HG03139 (cell line): ENCODE measurements around the gene WDR35.
"Not testable (repeated sequence)": the region's sequence is repeated elsewhere in the genome, so short reads cannot be mapped to it uniquely, and the experiment has no call there.

Source experiments
- ATAC-seq: cut with Tn5 transposase; IDR thresholded peaks from one replicate; pipeline ENCODE4 v1.9.1; 2021; ENCODE audit not compliant: unreplicated experiment

WDR35 gene

DNA sequence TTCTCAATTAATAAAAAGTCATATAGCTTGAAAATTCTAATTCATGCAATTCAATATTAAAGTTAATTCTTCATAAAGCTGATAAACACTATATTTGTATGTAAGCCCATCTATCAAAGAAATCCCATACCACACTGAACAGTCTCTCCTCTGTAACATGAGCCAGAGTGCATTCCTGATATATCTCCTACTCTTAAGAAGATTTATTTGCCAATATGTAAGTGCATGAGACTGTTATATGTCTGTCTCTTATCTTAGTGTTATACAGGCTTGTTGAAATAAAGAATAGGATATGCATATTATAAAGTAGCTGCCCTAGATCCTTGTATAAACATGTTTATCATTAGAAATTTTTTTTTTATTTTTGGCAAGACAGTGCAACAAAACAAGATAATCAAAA is 47.7 kb downstream of the WDR35 start:
- no peak for ATAC-seq

DNA sequence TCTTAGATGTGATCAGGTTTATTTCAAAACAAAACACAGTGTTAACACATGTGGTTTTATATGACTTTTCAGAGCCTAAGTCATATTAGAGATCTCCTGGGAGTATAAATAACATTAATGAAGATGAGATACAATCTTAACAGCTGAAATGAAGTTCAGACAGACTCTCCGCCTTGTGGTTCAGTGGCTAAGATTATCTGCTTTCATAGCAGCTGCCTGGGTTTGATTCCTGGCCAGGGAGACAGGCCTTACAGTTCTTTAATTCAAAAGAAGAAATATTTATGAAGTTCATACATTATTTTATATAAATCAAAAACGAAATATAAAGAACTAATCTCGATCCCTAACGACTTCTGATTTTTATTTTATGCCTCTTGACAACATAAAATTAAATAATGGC is 52.9 kb downstream of the WDR35 start:
- ATAC-seq: no peak

DNA sequence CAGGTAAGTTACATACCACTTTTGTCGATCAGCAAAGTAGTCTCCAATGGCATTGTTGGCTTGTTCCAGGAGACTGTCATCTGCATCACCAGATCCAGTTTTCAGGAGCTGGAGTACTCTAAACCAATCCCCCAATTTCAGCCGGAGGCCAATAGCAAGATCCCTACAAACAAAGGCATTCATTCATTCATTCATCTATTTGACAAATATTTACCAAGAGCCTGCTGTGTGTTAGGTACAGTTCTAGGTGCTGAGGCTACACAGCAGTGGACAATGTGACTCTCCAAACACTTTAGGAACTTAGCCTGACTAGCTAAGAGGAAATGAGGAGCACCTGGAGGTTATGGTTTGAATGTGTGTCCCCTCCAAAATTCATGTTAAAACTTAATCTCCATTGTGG is 53.7 kb downstream of the WDR35 start:
- ATAC-seq: no peak

GRCh38 chr2:19933351-19933981 is 56.4 kb downstream of the WDR35 start:
- ATAC-seq: no peak

DNA sequence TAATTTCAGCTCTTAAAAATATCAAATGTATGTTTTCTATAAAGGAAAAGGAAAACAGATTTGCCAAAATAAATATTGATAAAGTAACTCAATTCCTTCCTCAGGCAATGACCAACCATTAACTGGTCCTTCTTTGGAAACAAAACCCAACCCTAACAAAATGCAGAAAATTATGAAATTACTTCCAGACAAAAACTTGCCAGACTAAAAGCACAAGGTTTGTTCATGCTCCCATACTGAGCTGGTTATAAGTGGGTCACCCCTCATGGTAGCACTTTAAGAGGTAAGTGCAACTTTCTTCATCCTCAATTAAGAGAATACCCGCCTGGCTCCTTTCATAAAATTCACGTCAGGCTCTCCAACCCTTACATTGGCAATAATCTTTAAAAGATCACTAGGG is 57.0 kb downstream of the WDR35 start:
- ATAC-seq: no peak

GRCh38 chr2:19929226-19929625 is 60.7 kb downstream of the WDR35 start:
- no peak for ATAC-seq

DNA sequence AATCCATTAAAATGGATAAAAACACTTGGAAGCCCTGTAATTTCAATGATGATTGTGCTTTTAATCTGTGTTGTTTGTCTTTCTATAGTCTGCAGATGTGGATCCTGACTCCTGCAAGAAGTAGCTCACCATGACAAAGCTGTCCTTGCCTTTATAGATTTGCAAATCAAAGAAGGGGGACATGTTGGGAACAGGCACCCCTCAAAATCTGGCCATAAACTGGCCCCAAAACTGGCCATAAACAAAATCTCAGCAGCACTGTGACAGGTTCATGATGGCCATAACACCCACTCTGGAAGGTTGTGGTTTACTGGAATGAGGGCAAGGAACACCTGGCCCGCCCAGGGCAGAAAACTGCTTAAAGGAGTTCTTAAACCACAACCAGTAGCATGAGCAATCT is 62.1 kb downstream of the WDR35 start:
- not testable (repeated sequence) for ATAC-seq

- not testable (repeated sequence) for ATAC-seq
Observed at GRCh38 chr2:19924526-19924925, 65.4 kb downstream of the WDR35 start.

- not testable (repeated sequence) for ATAC-seq
Observed at GRCh38 chr2:19922188-19922587, 67.7 kb downstream of the WDR35 start.

DNA sequence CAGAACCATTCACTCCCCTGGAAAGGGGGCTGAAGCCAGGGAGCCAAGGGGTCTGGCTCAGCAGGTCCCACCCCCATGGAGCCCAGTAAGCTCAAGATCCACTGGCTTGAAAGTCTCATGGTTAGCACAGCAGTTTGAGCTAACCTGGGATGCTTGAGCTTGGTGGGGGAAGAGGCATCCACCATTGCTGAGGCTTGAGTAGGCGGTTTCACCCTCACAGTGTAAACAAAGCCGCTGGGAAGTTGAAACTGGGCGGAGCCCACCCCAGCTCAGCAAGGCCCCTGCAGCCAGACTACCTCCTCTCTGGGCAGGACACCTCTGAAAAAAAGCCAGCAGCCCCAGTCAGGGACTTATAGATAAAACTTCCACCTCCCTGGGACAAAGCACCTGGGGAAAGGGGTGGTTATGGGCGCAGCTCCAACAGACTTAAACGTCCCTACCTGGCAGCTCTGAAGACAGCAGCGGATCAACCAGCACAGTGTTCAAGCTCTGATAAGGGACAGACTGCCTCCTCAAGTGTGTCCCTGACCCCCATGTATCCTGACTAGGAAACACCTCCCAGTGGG is 73.4 kb downstream of the WDR35 start:
- ATAC-seq: no peak

DNA sequence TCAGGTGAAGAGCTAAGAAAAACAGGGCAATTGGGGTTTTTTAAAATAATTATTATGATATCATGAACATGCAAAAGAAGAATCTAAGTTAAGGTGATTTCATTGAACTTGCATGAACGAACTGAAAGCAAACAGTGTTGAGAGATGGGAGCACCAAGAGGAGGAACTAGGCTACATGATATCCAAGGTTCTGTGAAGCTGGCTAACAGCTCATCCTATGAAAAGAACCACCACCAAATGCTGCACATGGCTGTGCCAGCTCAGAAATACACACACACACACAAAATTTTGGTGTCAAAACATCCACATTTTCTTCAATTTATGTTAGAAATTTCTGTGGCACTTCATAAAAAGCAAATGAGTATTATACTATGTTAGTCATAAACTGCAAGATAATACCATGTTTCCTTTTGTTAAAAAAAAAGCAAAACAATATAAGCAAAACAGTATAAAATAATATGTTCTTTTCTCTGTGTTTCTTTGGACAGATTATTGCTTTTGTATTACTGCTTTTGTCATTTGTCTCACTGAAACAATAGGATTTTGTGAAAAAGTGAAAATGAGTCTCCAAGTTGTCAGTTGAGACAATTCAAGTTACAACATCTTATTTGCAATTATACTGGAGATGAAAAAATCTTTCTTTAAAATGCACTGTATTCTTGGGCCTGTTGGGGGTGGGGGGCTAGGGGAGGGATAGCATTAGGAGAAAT is 75.5 kb downstream of the WDR35 start:
- no peak for ATAC-seq

GRCh38 chr2:19911808-19912509 is 77.9 kb downstream of the WDR35 start:
- ATAC-seq: no peak

GRCh38 chr2:19902216-19902740 is 87.6 kb downstream of the WDR35 start:
- peak; percentile 4 for ATAC-seq

GRCh38 chr2:19901442-19902215 is 88.3 kb downstream of the WDR35 start, which contains the start of gene TTC32:
TSS of gene TTC32 (minus strand) at chr2:19901983. CDS start at chr2:19901854, 129 bp downstream.
- peak; percentile 87 for ATAC-seq

DNA sequence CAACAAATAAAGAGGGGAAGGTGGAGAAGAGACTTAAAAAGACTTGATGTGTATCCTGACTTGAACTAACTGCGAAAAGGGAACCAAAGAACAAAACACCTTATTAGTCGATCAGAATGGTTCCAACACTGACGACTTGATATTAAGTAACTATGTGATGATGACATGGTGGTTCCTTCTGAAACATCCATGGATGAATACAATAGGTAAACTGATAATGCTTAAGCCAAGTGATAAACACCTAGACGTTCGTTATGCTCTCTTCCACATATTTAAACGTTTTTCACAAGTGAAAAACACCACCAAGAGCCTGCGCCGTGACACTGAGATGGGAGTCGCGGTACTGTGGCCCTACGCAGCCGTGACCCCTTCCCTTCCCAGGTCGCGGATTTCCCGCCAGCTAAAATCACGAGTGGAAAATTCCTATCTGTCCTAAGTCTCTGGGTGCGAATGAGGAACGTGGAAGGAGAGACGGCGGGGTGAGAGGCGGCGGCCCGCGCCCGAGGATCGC is 88.9 kb downstream of the WDR35 start:
- ATAC-seq: no peak

DNA sequence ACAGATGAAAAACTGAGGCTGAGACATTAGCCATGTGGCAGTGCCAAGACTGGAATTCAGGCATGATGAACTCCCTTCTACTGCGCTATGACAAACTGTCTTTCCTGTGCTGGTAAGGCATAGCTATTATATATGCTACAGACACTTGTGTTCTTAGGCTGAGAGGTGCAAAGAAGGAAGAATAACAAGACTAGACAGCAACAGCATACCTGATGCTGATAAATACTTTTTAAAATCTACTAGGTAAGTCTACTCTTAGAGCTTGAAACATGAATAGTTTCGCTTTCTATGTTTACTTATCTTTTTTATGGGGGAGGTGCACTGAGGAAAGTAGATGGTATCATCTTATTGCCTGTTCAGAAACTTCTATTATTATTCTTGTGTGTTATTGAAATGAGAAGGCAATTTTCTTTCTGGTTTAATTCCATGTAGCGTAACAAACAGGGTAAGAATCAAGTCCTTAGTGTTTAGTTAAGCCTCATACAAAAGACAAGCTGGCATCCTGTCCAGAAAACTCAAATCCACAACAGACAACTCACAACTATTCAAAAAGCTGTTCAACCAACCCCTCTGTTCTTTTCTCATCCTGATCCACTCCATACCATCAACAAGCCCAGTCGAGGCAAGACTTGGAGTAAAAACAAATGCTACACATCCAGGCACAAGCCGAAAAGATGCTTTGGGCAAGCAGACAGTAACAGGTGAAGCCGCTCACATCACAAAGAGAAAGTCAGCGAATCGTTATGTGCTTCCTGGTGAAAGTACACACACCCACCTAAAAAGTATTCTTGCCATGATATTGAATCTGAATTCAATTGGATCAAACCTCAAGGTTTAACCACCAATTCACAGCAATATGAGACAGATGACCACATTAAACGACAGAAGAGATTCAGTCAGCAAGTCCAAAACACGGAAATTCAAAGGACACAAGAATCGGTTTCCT is 89.6 kb downstream of the WDR35 start:
- no peak for ATAC-seq

DNA sequence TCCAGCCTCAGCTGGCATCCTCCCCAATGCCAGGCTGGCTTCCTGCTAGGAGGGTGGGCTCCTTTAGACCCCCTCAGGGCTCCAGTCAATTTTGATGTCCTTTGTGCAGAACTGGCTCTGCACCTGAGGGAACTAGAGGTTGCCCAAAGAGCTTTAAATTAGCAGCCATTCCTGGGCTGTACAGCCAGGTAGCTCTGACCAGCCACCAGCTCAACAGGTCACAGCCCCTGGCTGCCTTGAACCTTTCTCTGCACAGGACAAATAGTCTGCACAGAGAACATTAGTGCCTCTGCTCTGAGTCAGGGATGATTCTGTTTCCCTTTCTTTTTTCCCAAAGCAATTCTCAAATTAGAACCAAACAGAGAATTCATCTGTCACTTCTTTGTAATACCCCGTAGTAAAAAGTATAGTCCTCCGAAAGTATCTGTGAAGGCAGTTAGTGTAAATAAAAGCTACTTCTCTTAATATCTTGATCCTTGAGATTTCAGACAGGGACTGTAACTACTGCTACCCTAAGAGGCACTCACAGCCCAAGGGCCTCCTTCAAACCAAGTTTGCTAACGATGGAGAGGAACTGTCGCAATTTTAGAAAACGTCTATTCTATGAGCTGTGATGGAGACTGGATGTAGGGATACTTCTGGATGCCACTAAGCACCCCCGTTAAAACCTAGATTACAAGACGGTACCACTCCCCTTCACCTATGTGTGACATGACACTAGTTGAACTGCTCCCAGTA is 91.1 kb downstream of the WDR35 start:
- no peak for ATAC-seq

DNA sequence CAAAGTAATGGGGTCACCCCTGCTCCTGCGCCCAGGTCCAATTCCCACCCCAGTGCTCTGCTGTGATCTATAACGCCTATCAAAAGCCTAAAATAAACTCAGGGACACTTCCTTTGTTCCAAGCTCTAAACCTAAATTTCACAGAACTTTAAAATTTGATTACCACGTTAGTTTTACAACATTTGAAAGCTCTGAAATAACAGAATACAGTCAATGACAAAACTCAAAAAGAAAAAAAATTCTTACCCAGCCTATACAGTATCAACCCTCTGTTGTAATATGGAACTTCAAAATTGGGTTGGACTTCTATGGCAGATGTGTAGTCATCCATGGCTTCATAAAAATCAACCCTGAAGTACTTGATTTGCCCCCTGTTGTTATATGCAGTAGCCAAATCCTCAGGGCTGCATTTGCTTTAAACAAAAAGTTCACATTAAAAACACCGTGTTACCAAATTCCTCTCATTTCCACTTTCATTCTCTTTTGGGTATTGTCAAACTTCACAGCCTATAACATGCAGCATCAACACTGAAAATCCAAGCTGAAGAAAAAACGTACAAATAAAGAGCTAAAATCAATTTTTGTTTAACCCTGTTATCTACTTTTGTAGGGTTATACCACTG is 92.2 kb downstream of the WDR35 start:
- no peak for ATAC-seq
